ENCODE data around the gene TXNDC11.

DNA sequence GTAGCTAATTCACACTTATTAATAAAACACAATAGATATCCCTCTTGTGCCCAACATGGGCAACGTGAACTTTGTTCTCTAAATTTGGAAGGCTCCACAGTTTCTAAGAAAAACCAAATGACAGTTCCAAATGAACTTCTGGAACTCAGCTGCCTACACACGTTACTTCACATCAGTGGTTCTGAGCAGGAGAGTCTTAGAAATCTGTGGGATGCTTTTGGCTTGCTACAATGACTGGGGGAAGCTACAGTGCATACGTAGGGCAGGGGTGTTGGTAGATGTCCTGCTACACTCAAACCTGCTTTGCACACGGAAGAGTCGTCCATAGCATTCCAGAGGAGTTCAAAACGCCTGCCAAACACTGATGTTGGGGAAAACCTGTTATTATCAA, 8.0 kb downstream of the TXNDC11 start:
- no peak for TF ChIP-seq POLR2A (IDR thresholded peaks at IDR 0.05)
- TF ChIP-seq CTCF (IDR thresholded peaks at IDR 0.05): no peak

Data from vagina (tissue), 2 donors.